Measurements from ENCODE around the gene NEUROD4. TPM values are rescaled to one million over a fixed set of nuclear protein-coding genes. Genes with fewer than 3 reads are reported as not detected.

NEUROD4 gene
- total and polyA plus RNA-seq, 2 experiments from 2014 or later: 0.07 to 0.13 TPM

DNA sequence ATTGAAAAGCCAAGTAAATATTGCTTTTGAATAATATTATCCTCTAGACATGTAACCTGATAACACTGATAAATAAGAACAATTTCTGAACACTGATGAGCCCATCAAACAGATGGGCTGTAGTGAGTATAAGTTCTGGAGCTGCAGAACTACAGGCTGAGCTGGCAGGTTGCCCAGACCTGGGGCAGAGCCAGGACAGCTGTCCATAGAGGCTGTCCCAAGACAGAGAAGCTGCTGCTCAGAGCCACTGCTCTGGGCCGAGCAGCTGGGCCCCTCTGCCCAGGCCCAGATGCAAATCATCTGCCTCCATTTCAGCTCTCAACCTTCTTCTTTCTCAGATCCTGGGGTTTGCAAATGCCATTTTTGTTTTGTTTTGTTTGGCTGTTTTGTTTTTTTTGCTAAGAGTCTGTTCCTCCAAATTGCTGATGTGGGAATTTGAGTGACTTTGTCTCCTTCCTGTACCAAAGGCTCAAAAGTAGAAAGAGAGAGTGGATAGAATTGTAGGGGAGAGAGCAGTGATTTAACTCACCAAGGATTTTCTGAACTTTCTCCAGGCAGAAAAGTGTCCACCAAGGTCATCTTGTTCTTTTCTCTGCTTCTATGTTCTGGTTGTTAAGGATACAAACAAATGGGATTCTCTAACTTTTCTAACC lies 31.2 kb upstream of the NEUROD4 start:
- H3K27ac Mint-ChIP-seq: no peak overlapping the region

More for the DNA sequence above, 31.2 kb upstream of the NEUROD4 start:
- TF ChIP-seq, protein P1, sequence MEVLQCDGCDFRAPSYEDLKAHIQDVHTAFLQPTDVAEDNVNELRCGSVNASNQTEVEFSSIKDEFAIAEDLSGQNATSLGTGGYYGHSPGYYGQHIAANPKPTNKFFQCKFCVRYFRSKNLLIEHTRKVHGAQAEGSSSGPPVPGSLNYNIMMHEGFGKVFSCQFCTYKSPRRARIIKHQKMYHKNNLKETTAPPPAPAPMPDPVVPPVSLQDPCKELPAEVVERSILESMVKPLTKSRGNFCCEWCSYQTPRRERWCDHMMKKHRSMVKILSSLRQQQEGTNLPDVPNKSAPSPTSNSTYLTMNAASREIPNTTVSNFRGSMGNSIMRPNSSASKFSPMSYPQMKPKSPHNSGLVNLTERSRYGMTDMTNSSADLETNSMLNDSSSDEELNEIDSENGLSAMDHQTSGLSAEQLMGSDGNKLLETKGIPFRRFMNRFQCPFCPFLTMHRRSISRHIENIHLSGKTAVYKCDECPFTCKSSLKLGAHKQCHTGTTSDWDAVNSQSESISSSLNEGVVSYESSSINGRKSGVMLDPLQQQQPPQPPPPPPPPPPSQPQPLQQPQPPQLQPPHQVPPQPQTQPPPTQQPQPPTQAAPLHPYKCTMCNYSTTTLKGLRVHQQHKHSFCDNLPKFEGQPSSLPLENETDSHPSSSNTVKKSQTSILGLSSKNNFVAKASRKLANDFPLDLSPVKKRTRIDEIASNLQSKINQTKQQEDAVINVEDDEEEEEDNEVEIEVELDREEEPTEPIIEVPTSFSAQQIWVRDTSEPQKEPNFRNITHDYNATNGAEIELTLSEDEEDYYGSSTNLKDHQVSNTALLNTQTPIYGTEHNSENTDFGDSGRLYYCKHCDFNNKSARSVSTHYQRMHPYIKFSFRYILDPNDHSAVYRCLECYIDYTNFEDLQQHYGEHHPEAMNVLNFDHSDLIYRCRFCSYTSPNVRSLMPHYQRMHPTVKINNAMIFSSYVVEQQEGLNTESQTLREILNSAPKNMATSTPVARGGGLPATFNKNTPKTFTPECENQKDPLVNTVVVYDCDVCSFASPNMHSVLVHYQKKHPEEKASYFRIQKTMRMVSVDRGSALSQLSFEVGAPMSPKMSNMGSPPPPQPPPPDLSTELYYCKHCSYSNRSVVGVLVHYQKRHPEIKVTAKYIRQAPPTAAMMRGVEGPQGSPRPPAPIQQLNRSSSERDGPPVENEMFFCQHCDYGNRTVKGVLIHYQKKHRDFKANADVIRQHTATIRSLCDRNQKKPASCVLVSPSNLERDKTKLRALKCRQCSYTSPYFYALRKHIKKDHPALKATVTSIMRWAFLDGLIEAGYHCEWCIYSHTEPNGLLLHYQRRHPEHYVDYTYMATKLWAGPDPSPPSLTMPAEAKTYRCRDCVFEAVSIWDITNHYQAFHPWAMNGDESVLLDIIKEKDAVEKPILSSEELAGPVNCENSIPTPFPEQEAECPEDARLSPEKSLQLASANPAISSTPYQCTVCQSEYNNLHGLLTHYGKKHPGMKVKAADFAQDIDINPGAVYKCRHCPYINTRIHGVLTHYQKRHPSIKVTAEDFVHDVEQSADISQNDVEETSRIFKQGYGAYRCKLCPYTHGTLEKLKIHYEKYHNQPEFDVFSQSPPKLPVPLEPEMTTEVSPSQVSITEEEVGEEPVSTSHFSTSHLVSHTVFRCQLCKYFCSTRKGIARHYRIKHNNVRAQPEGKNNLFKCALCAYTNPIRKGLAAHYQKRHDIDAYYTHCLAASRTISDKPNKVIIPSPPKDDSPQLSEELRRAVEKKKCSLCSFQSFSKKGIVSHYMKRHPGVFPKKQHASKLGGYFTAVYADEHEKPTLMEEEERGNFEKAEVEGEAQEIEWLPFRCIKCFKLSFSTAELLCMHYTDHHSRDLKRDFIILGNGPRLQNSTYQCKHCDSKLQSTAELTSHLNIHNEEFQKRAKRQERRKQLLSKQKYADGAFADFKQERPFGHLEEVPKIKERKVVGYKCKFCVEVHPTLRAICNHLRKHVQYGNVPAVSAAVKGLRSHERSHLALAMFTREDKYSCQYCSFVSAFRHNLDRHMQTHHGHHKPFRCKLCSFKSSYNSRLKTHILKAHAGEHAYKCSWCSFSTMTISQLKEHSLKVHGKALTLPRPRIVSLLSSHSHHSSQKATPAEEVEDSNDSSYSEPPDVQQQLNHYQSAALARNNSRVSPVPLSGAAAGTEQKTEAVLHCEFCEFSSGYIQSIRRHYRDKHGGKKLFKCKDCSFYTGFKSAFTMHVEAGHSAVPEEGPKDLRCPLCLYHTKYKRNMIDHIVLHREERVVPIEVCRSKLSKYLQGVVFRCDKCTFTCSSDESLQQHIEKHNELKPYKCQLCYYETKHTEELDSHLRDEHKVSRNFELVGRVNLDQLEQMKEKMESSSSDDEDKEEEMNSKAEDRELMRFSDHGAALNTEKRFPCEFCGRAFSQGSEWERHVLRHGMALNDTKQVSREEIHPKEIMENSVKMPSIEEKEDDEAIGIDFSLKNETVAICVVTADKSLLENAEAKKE (CRISPR knock-in tag; IDR thresholded peaks at IDR 0.05): no peak
- no peak for TF ChIP-seq ZNF114 (CRISPR knock-in tag; IDR thresholded peaks at IDR 0.05)
- TF ChIP-seq, protein P2, sequence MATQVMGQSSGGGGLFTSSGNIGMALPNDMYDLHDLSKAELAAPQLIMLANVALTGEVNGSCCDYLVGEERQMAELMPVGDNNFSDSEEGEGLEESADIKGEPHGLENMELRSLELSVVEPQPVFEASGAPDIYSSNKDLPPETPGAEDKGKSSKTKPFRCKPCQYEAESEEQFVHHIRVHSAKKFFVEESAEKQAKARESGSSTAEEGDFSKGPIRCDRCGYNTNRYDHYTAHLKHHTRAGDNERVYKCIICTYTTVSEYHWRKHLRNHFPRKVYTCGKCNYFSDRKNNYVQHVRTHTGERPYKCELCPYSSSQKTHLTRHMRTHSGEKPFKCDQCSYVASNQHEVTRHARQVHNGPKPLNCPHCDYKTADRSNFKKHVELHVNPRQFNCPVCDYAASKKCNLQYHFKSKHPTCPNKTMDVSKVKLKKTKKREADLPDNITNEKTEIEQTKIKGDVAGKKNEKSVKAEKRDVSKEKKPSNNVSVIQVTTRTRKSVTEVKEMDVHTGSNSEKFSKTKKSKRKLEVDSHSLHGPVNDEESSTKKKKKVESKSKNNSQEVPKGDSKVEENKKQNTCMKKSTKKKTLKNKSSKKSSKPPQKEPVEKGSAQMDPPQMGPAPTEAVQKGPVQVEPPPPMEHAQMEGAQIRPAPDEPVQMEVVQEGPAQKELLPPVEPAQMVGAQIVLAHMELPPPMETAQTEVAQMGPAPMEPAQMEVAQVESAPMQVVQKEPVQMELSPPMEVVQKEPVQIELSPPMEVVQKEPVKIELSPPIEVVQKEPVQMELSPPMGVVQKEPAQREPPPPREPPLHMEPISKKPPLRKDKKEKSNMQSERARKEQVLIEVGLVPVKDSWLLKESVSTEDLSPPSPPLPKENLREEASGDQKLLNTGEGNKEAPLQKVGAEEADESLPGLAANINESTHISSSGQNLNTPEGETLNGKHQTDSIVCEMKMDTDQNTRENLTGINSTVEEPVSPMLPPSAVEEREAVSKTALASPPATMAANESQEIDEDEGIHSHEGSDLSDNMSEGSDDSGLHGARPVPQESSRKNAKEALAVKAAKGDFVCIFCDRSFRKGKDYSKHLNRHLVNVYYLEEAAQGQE (IDR thresholded peaks at IDR 0.05; ENCODE audit: unreplicated experiment): no peak
- TF ChIP-seq, protein P3, sequence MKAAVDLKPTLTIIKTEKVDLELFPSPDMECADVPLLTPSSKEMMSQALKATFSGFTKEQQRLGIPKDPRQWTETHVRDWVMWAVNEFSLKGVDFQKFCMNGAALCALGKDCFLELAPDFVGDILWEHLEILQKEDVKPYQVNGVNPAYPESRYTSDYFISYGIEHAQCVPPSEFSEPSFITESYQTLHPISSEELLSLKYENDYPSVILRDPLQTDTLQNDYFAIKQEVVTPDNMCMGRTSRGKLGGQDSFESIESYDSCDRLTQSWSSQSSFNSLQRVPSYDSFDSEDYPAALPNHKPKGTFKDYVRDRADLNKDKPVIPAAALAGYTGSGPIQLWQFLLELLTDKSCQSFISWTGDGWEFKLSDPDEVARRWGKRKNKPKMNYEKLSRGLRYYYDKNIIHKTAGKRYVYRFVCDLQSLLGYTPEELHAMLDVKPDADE (IDR thresholded peaks at IDR 0.05): no peak
- Mint-ChIP-seq H3K27me3 (ENCODE audit: insufficient read depth, low read depth, poor library complexity) (peaks cover 3% of the 10 kb centered on the region), H3K9me3 (no peaks in the 10 kb centered on the region), H3K4me1 (no peaks in the 10 kb centered on the region), H3K4me3 (no peak overlapping the region), H3K36me3 (ENCODE audit: low read depth) (no peaks in the 10 kb centered on the region)
- Histone ChIP-seq H4K20me1 (replicated peaks; ENCODE audit: insufficient read depth) (no peaks in the 10 kb centered on the region), H3K4me3 (no peak overlapping the region), H3K36me3 (ENCODE audit: insufficient read depth) (no peaks in the 10 kb centered on the region), H3K79me2 (replicated peaks; ENCODE audit: insufficient read depth) (no peaks in the 10 kb centered on the region), H3K9me2 (ENCODE audit: insufficient read depth) (no peaks in the 10 kb centered on the region), H3K27me3 (ENCODE audit: insufficient read depth) (no peaks in the 10 kb centered on the region), H3K4me1 (ENCODE audit: insufficient read depth) (no peaks in the 10 kb centered on the region), H3F3A (replicated peaks; ENCODE audit: low read depth) (no peaks in the 10 kb centered on the region), H2AFZ (peak overlapping the region; percentile 83), H3K27ac (ENCODE audit: low read depth) (no peak overlapping the region), H3K4me2 (no peak overlapping the region)
- ATAC-seq (no peak), DNase-seq (ENCODE audit: low spot score) (no peak)
